MM.1S (cell line): ENCODE data around the gene APOL3.

ENCODE experiments used
- DNase-seq: peaks from one replicate; pipeline ENCODE4 v3.0.0-alpha.2; 2015
- H2AFZ ChIP-seq: fragments of 300-600 bp; sonication (generic); 2 replicates; pipeline ENCODE4 v1.6.0; 2016; ENCODE audit warnings: antibody characterized with exemption, low read length
- H3F3A ChIP-seq: fragments of 300-600 bp; sonication (generic); 2 replicates; pipeline ENCODE4 v1.6.1; 2016; ENCODE audit warnings: mild to moderate bottlenecking, antibody characterized with exemption, low read length, moderate library complexity, mixed read lengths; ENCODE audit not compliant: insufficient read depth
- H3K27ac ChIP-seq: fragments of 300-600 bp; sonication (generic); 2 replicates; pipeline ENCODE4 v1.5.1; 2016; ENCODE audit warnings: mild to moderate bottlenecking, low read length
- H3K27me3 ChIP-seq: fragments of 300-600 bp; sonication (generic); replicated peaks from 2 replicates; pipeline ENCODE4 v1.6.0; 2016; ENCODE audit warnings: low read length; ENCODE audit not compliant: insufficient read depth
- H3K36me3 ChIP-seq: fragments of 300-600 bp; sonication (generic); replicated peaks from 2 replicates; pipeline ENCODE4 v1.6.1; 2016; ENCODE audit warnings: mild to moderate bottlenecking, low read length, mixed read lengths; ENCODE audit not compliant: insufficient read depth
- H3K4me1 ChIP-seq: fragments of 300-600 bp; sonication (generic); 2 replicates; pipeline ENCODE4 v1.6.1; 2016; ENCODE audit warnings: low read length, mixed read lengths
- H3K4me2 ChIP-seq: fragments of 300-600 bp; sonication (generic); 2 replicates; pipeline ENCODE4 v1.6.0; 2016; ENCODE audit warnings: low read depth, low read length
- H3K4me3 ChIP-seq: fragments of 300-600 bp; sonication (generic); 2 replicates; pipeline ENCODE4 v1.5.1; 2016; ENCODE audit warnings: low read length, mixed read lengths
- H3K79me2 ChIP-seq: fragments of 300-600 bp; sonication (generic); 2 replicates; pipeline ENCODE4 v1.6.1; 2016; ENCODE audit warnings: mixed run types, low read length, mixed read lengths
- H3K9ac ChIP-seq: fragments of 300-600 bp; sonication (generic); 2 replicates; pipeline ENCODE4 v1.6.1; 2016; ENCODE audit warnings: low read length, mixed read lengths
- H3K9me2 ChIP-seq: fragments of 300-600 bp; sonication (generic); replicated peaks from 2 replicates; pipeline ENCODE4 v1.6.1; 2016; ENCODE audit warnings: mild to moderate bottlenecking, low read length, mixed read lengths; ENCODE audit not compliant: insufficient read depth
- H3K9me3 ChIP-seq: fragments of 300-600 bp; sonication (generic); replicated peaks from 2 replicates; pipeline ENCODE4 v1.6.1; 2016; ENCODE audit warnings: mild to moderate bottlenecking, low read length, mixed read lengths; ENCODE audit not compliant: insufficient read depth
- H4K20me1 ChIP-seq: fragments of 300-600 bp; sonication (generic); 2 replicates; pipeline ENCODE4 v1.6.1; 2016; ENCODE audit warnings: mild to moderate bottlenecking, low read length, moderate library complexity, mixed read lengths; ENCODE audit not compliant: insufficient read depth
- EZH2 ChIP-seq: fragments of 300-600 bp; sonication (generic); optimal IDR thresholded peaks from 2 replicates; pipeline ENCODE3; 2017; ENCODE audit warnings: low read depth, mild to moderate bottlenecking, antibody characterized with exemption, low read length, mixed read lengths
- EZH2phosphoT487 ChIP-seq: fragments of 300-600 bp; sonication (generic); IDR thresholded peaks from 2 replicates; pipeline ENCODE4 v1.6.1; 2018; ENCODE audit warnings: antibody characterized with exemption, low read length
- TF ChIP-seq, protein P1 (sequence below): fragments of 300-600 bp; sonication (generic); IDR thresholded peaks from 2 replicates; pipeline ENCODE4 v1.5.1; 2016; ENCODE audit warnings: antibody characterized with exemption, low read length, mixed read lengths

APOL3 gene

DNA sequence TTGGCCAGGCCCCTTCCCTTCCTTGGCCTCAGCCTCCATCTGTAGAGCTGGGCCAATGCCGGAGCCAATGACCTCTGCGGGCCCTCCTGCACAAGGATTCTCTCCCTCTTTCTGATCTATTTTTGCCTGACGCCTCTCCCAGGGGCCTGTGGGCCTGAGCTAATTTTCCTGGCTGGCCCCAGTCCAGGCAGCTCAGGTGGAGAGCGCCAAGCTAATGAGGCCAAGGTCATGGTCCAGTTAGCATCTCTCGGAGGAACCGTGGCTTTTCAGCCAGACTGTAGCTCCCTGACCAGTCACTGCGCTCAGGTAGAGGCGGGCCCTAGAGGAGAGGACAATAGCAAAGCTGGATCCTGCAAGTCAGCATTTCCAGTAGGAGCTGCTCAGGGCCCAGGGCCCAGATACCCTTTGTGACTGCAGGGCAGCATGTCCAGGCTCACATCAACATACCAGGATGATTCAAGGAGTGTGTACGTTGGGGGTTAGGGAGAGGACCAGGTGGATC is 43.5 kb downstream of the APOL3 start:
- Histone ChIP-seq H3K4me1 (no peaks in the 10 kb centered on the region), H3F3A (no peaks in the 10 kb centered on the region), H4K20me1 (no peaks in the 10 kb centered on the region), H3K79me2 (no peaks in the 10 kb centered on the region), H3K36me3 (no peaks in the 10 kb centered on the region), H2AFZ (no peak overlapping the region), H3K4me3 (no peak overlapping the region), H3K27ac (no peak overlapping the region), H3K9ac (no peak overlapping the region), H3K9me2 (no peaks in the 10 kb centered on the region), H3K9me3 (no peaks in the 10 kb centered on the region), H3K27me3 (no peaks in the 10 kb centered on the region), H3K4me2 (no peak overlapping the region)
- DNase-seq: no peak
- no peak for TF ChIP-seq EZH2
- TF ChIP-seq, protein P1, sequence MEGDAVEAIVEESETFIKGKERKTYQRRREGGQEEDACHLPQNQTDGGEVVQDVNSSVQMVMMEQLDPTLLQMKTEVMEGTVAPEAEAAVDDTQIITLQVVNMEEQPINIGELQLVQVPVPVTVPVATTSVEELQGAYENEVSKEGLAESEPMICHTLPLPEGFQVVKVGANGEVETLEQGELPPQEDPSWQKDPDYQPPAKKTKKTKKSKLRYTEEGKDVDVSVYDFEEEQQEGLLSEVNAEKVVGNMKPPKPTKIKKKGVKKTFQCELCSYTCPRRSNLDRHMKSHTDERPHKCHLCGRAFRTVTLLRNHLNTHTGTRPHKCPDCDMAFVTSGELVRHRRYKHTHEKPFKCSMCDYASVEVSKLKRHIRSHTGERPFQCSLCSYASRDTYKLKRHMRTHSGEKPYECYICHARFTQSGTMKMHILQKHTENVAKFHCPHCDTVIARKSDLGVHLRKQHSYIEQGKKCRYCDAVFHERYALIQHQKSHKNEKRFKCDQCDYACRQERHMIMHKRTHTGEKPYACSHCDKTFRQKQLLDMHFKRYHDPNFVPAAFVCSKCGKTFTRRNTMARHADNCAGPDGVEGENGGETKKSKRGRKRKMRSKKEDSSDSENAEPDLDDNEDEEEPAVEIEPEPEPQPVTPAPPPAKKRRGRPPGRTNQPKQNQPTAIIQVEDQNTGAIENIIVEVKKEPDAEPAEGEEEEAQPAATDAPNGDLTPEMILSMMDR: no peak
- no peak for TF ChIP-seq EZH2phosphoT487

DNA sequence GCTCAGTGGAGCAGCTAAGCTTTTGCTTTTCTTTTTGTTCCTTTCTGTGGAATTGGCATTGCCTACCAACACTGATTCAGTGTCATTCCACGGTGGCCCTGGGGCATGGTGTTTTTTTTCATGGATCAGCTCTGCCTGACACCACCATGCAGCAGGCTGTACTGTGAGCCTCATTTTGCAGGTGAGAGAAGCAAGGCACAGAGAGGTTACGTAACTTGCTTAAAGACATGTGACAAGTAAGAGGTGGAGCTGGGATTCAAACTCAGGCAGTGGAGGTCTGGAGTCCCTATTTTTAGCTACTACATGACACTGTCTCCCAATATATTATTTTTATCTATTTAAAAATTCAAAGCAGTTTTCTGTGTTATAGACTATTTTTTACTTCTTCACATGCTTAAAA is 44.4 kb downstream of the APOL3 start:
- Histone ChIP-seq H3K9me3 (no peaks in the 10 kb centered on the region), H3K4me2 (no peak overlapping the region), H3K9me2 (no peaks in the 10 kb centered on the region), H3K4me1 (no peaks in the 10 kb centered on the region), H3K4me3 (no peak overlapping the region), H3F3A (no peaks in the 10 kb centered on the region), H3K27ac (no peak overlapping the region), H3K9ac (no peak overlapping the region), H2AFZ (no peak overlapping the region), H3K79me2 (no peaks in the 10 kb centered on the region), H3K27me3 (no peaks in the 10 kb centered on the region), H3K36me3 (no peaks in the 10 kb centered on the region), H4K20me1 (no peaks in the 10 kb centered on the region)
- TF ChIP-seq, protein P1: no peak
- TF ChIP-seq EZH2 (no peak), EZH2phosphoT487 (no peak)
- no peak for DNase-seq

DNA sequence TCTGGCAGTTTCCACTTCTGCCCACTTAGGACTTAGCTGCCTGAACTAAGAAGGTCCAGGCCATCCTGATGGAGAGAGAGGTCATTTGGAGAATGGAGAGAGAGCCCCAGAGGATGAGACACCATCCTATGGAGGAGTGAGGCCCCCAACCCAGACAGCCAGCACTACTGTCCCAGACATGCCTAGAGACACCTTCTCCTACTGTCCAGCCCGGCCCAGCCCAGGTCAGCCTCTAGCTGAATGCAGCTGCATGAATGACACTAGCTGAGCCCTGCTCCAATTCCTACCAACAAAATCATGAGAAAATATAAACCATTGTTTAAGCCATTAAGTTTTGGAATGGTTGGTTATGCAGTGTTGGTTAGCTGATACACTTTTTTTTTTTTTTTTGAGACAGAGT is 47.4 kb downstream of the APOL3 start:
- Histone ChIP-seq H2AFZ (no peak overlapping the region), H3F3A (no peaks in the 10 kb centered on the region), H3K27me3 (no peaks in the 10 kb centered on the region), H3K4me3 (no peak overlapping the region), H3K27ac (no peak overlapping the region), H3K9me2 (no peaks in the 10 kb centered on the region), H4K20me1 (no peaks in the 10 kb centered on the region), H3K36me3 (no peaks in the 10 kb centered on the region), H3K9me3 (no peaks in the 10 kb centered on the region), H3K79me2 (no peaks in the 10 kb centered on the region), H3K4me2 (no peak overlapping the region), H3K4me1 (no peaks in the 10 kb centered on the region), H3K9ac (no peak overlapping the region)
- TF ChIP-seq EZH2phosphoT487: no peak
- no peak for TF ChIP-seq EZH2
- TF ChIP-seq, protein P1: no peak
- DNase-seq: no peak
